ENCODE results near the gene ZNF577.
"Not testable (repeated sequence)": the region's sequence is repeated elsewhere in the genome, so short reads cannot be mapped to it uniquely, and the experiment has no call there.

GRCh38 chr19:51905639-51906038 is 17.9 kb upstream of the ZNF577 start:
- TF ChIP-seq CTCF, POLR2A, POLR2AphosphoS5 (IDR thresholded peaks at IDR 0.05): not testable (repeated sequence)
